Islet precursor cell (in vitro differentiated cells): Measurements from ENCODE around the gene ITGA3.
A peak's percentile ranks its signal among the peaks of the same experiment; 100 is the strongest.

Experiments used
- DNase-seq: peaks from one replicate; pipeline ENCODE4 v3.0.0-alpha.2; 2018

Gene ITGA3

DNA sequence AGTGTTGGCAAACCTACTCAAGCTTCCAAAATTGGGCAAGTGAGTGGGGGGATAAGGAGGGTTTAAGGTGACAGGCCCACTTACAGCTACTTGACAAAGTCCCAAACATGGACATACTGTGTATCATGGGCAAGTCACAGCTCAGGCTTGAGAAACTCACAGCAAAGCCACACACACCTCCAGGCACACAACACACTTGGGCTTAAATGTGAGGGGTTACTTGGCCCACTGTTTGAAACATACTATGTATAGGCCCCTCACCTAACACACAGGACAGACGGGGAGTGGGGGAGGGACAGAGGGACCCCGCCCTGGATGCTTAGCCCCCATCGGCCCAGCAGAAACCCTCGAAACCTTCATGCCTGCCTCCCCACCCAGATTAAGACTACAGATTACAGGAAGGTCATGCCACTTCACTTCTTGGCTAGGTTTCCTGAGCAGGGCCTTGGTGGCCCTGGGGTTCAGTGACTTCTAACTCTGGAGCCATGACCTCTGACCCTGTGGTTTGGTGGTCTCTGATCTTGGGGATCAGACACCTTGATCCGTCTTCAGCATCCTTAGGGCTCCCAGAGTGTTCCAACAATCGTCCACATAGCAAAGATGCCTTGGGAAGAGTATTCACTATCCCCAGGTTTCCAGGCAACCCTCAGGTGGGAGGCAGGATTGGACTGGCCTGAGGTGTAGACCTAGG lies 76.3 kb downstream of the ITGA3 start:
- no peak for DNase-seq

GRCh38 chr17:50133028-50133768 lies 77.3 kb downstream of the ITGA3 start:
- peak; percentile 96 for DNase-seq

- DNase-seq: no peak
Measured at GRCh38 chr17:50133769-50134099, 77.8 kb downstream of the ITGA3 start.

DNA sequence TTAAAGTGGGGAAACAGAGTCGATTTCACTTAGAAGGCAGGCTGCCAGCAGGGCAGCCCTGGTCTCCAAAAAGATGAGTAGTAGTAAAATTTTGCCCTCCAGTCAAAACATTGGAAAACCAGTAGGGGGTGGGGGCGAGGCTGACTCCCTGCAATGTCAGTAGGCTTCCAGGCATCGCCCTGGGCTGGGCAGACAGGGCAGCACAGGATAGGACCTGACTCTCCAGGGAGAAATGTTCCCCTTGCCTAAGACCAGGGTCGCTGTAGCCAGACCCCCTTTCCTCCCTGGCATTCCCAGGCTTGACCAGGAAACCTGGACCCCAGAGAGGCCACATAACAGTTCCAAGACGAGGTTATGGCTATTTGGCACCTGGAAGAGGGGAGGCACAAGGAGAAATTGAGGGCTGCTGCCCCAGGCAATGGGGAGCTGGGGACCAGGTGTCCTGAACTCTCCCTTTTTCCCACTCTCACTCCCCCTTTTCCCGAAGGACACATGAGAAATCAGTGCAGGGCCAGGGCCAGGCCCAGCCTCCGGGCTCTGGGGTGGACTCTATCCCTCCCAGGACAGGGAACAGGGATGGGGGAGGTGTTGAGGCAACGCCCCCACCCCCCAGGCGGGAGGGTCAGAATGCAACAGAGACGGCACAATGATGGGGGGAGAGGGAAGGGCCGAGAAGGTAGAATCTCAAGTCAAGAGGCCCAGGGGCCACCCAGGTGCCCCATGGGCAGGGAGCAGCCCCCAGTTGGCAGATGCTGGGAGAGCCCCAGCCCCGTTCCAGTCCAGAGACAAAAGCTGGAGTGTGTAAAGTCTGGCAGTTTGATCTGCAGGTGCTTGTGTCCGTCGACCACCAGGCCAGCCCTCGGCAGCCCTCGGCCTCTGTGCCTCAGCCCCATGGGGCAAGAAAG lies 78.5 kb downstream of the ITGA3 start:
- peak; percentile 82 for DNase-seq

- no peak for DNase-seq
Measured at GRCh38 chr17:50135316-50136095, 79.6 kb downstream of the ITGA3 start.

DNA sequence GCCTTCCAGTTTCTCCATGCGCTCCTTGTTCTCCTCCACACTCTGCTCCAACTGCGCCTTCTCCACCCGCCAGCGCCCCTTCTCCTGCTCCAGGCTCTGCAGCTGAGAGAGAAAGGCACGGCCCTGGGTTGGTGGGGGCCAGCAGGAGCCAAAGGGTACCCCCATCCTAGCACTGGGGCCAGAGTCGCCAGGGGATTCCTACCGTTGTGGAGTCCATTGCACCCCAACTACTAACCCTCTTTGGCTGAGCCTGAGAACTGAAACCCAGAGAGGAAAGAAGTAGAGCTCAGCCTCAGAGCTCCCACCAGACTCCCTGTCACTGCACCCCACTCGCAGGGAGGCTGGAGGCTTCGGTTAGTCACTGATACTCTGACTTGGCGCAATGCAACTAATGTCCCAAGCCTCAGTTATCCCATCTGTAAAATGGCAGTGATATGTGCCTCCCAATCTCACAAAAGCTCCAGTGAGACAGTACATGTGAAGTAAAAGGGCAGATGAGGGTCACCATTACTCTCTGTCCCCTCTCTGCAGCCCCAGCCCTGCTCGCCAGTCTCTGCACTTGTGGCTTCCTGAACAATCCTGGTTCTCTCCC lies 80.3 kb downstream of the ITGA3 start:
- DNase-seq: no peak

DNA sequence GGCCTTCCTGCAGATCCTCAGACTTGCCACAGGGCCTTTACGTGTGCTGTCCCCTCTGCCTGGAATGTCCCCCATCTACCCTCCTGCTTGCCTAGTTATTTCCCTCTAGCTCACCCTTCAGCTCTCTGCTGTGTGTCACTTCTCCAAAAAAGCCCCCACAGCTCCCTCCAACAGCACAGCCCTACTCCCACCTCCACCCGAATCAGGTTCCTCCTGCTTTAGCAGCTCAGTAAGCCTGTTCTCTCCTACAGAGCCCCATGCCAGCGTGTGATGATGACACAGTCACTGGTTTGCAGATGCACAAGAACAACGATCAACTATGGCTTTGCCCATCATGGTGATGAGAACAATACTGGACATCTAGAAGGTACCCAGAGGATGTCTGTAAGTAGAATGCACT lies 81.1 kb downstream of the ITGA3 start:
- DNase-seq: no peak

GRCh38 chr17:50139185-50139783 lies 83.4 kb downstream of the ITGA3 start:
- no peak for DNase-seq
